ENCODE results near the gene FANCE.

The FANCE gene

GRCh38 chr6:35468980-35469750, 17.0 kb downstream of the FANCE start:
- no peak for DNase-seq (ENCODE audit: low read depth)

GRCh38 chr6:35469751-35470662, 17.9 kb downstream of the FANCE start:
- no peak for DNase-seq (ENCODE audit: low read depth)

GRCh38 chr6:35470663-35471120, 18.6 kb downstream of the FANCE start:
- no peak for DNase-seq (ENCODE audit: low read depth)

GRCh38 chr6:35471836-35472345, 19.8 kb downstream of the FANCE start:
- no peak for DNase-seq (ENCODE audit: low read depth)

GRCh38 chr6:35473075-35473849, 21.1 kb downstream of the FANCE start:
- DNase-seq (ENCODE audit: low read depth) = no peak

- no peak for DNase-seq (ENCODE audit: low read depth)
Measured at GRCh38 chr6:35473850-35474130, 21.7 kb downstream of the FANCE start.

GRCh38 chr6:35474131-35474941, 22.2 kb downstream of the FANCE start:
- no peak for DNase-seq (ENCODE audit: low read depth)

GRCh38 chr6:35474942-35475570, 22.9 kb downstream of the FANCE start:
- DNase-seq (ENCODE audit: low read depth) = no peak

- DNase-seq (ENCODE audit: low read depth) = no peak
Measured at GRCh38 chr6:35475573-35475972, 23.4 kb downstream of the FANCE start.

GRCh38 chr6:35476004-35476403, 23.9 kb downstream of the FANCE start:
- no peak for DNase-seq (ENCODE audit: low read depth)

- no peak for DNase-seq (ENCODE audit: low read depth)
Measured at GRCh38 chr6:35477028-35477427, 24.9 kb downstream of the FANCE start.

- DNase-seq (ENCODE audit: low read depth) = no peak
Measured at GRCh38 chr6:35477551-35478179, 25.5 kb downstream of the FANCE start.

GRCh38 chr6:35478259-35478658, 26.1 kb downstream of the FANCE start:
- no peak for DNase-seq (ENCODE audit: low read depth)

- no peak for DNase-seq (ENCODE audit: low read depth)
Measured at GRCh38 chr6:35480176-35480575, 28.0 kb downstream of the FANCE start.

- DNase-seq (ENCODE audit: low read depth) = no peak
Measured at GRCh38 chr6:35481226-35481625, 29.1 kb downstream of the FANCE start.

- DNase-seq (ENCODE audit: low read depth) = no peak
Measured at GRCh38 chr6:35483062-35483461, 30.9 kb downstream of the FANCE start.

GRCh38 chr6:35483490-35483889, 31.4 kb downstream of the FANCE start:
- DNase-seq (ENCODE audit: low read depth) = no peak

- no peak for DNase-seq (ENCODE audit: low read depth)
Measured at GRCh38 chr6:35483893-35484645, 31.9 kb downstream of the FANCE start.

- DNase-seq (ENCODE audit: low read depth) = no peak
Measured at GRCh38 chr6:35484921-35485392, 32.8 kb downstream of the FANCE start.

All from fibroblast of gingiva (primary cell).